Trophoblast cell (in vitro differentiated cells and primary cell): ENCODE data around the gene TOX2.
A peak's percentile ranks its signal among the peaks of the same experiment; 100 is the strongest.

ENCODE experiments used
- DNase-seq, 2 donors: peaks; one replicate each; pipeline ENCODE4 v3.0.0-alpha.2; 2016
- H2AFZ ChIP-seq: 2 replicates; pipeline ENCODE4 v1.6.1; 2013; ENCODE audit warnings: low read length, moderate library complexity, mild to moderate bottlenecking; ENCODE audit not compliant: insufficient read depth, poor library complexity
- H2AK5ac ChIP-seq: 2 replicates; pipeline ENCODE4 v1.6.1; 2013; ENCODE audit warnings: mild to moderate bottlenecking, low read length
- H2BK120ac ChIP-seq: 2 replicates; pipeline ENCODE4 v1.6.1; 2013; ENCODE audit warnings: low read length, mild to moderate bottlenecking, moderate library complexity; ENCODE audit not compliant: insufficient read depth, poor library complexity
- H2BK12ac ChIP-seq: 2 replicates; pipeline ENCODE4 v1.6.1; 2013; ENCODE audit warnings: mild to moderate bottlenecking, low read length, moderate library complexity
- H2BK5ac ChIP-seq: 2 replicates; pipeline ENCODE4 v1.6.1; 2013; ENCODE audit warnings: low read length, low read depth, moderate library complexity, mild to moderate bottlenecking; ENCODE audit not compliant: poor library complexity
- H3K14ac ChIP-seq: 2 replicates; pipeline ENCODE4 v1.6.1; 2013; ENCODE audit warnings: mild to moderate bottlenecking, low read length
- H3K18ac ChIP-seq: 2 replicates; pipeline ENCODE4 v1.6.1; 2013; ENCODE audit warnings: mild to moderate bottlenecking, low read length
- H3K23ac ChIP-seq: 2 replicates; pipeline ENCODE4 v1.6.1; 2013; ENCODE audit warnings: low read length
- H3K27ac ChIP-seq: 2 replicates; pipeline ENCODE4 v1.5.1; 2013; ENCODE audit warnings: low read depth, mild to moderate bottlenecking, inconsistent platforms, low read length, moderate library complexity
- H3K27me3 ChIP-seq: 2 replicates; pipeline ENCODE4 v1.6.1; 2013; ENCODE audit warnings: inconsistent platforms, mild to moderate bottlenecking, low read length, moderate library complexity; ENCODE audit not compliant: insufficient read depth
- H3K36me3 ChIP-seq, 2 experiments: 1 replicate in 1 of 2; 2 replicates in 1 of 2; pipeline ENCODE4 v1.6.1; 2013; ENCODE audit warnings: low read length in 2 of 2, mild to moderate bottlenecking in 2 of 2, moderate library complexity in 1 of 2; ENCODE audit not compliant: insufficient read depth in 2 of 2, control insufficient read depth in 1 of 2
- H3K4ac ChIP-seq: 2 replicates; pipeline ENCODE4 v1.6.1; 2013; ENCODE audit warnings: low read depth, mild to moderate bottlenecking, low read length, moderate library complexity
- H3K4me1 ChIP-seq, 2 experiments: 1 replicate in 1 of 2; 2 replicates in 1 of 2; pipeline ENCODE4 v1.6.1; 2013; ENCODE audit warnings: low read length in 2 of 2, mild to moderate bottlenecking in 2 of 2, moderate library complexity in 1 of 2; ENCODE audit not compliant: insufficient read depth in 2 of 2, control insufficient read depth in 1 of 2
- H3K4me2 ChIP-seq: 2 replicates; pipeline ENCODE4 v1.6.1; 2013; ENCODE audit warnings: inconsistent platforms, mild to moderate bottlenecking, low read length, moderate library complexity
- H3K4me3 ChIP-seq: 2 replicates; pipeline ENCODE4 v1.5.1; 2013; ENCODE audit warnings: mild to moderate bottlenecking, low read depth, low read length, inconsistent platforms
- H3K79me1 ChIP-seq: one replicate; pipeline ENCODE4 v1.6.1; 2013; ENCODE audit warnings: low read length
- H3K79me2 ChIP-seq: 2 replicates; pipeline ENCODE4 v1.6.1; 2013; ENCODE audit warnings: low read length, mild to moderate bottlenecking; ENCODE audit not compliant: control insufficient read depth, insufficient read depth, poor library complexity
- H3K9ac ChIP-seq: 2 replicates; pipeline ENCODE4 v1.6.1; 2013; ENCODE audit warnings: mild to moderate bottlenecking, low read length
- H3K9me3 ChIP-seq: 2 replicates; pipeline ENCODE4 v1.6.1; 2013; ENCODE audit warnings: low read depth, mild to moderate bottlenecking, control low read depth, inconsistent platforms, low read length; ENCODE audit not compliant: insufficient read depth
- H4K12ac ChIP-seq: 2 replicates; pipeline ENCODE4 v1.6.1; 2013; ENCODE audit warnings: low read depth, mild to moderate bottlenecking, low read length, moderate library complexity
- H4K8ac ChIP-seq: 2 replicates; pipeline ENCODE4 v1.6.1; 2013; ENCODE audit warnings: low read depth, mild to moderate bottlenecking, low read length, moderate library complexity
- H4K91ac ChIP-seq: one replicate; pipeline ENCODE4 v1.6.1; 2013; ENCODE audit warnings: low read depth, mild to moderate bottlenecking, low read length, moderate library complexity
- WGBS: extraction: QIAGEN DNeasy Blood & Tissue Kit; methylation state at CpG from one replicate; pipeline ENCODE4 v1.1.7; 2013; ENCODE audit warnings: missing lambda C conversion rate; ENCODE audit not compliant: insufficient read length, insufficient coverage; ENCODE audit errors: extremely low coverage; 5-methylcytosine and 5-hydroxymethylcytosine counted together

The TOX2 gene

GRCh38 chr20:43969028-43969447, 54.4 kb downstream of the TOX2 start:
- no peak overlapping the region for H3K4ac ChIP-seq
- H4K12ac ChIP-seq = no peak overlapping the region
- peak overlapping the region; percentile 3 for H3K23ac ChIP-seq
- H2BK5ac ChIP-seq = no peak overlapping the region
- no CpG with 5 or more reads among the region's 7 CpGs for WGBS
- no peak overlapping the region for H3K18ac ChIP-seq
- no peak overlapping the region for H3K4me3 ChIP-seq
- H2AFZ ChIP-seq = no peak overlapping the region
- no peaks in the 10 kb centered on the region for H3K79me1 ChIP-seq
- H3K9ac ChIP-seq = no peak overlapping the region
- H2BK120ac ChIP-seq = no peak overlapping the region
- no peak overlapping the region for H3K4me2 ChIP-seq
- no peak overlapping the region for H4K8ac ChIP-seq
- no peaks in the 10 kb centered on the region for H3K79me2 ChIP-seq
- no peaks in the 10 kb centered on the region for H3K27me3 ChIP-seq
- H3K27ac ChIP-seq = no peak overlapping the region
- no peak overlapping the region for H2BK12ac ChIP-seq
- no peaks in the 10 kb centered on the region for H3K4me1 ChIP-seq
- no peak overlapping the region for H4K91ac ChIP-seq
- peaks cover 4% of the 10 kb centered on the region for H3K9me3 ChIP-seq
- H3K36me3 ChIP-seq = no peaks in the 10 kb centered on the region
- DNase-seq = no peak
- no peak overlapping the region for H3K14ac ChIP-seq
- H2AK5ac ChIP-seq = no peak overlapping the region

- Histone ChIP-seq H2BK120ac (no peak overlapping the region), H3K4me3 (no peak overlapping the region), H3K79me2 (no peaks in the 10 kb centered on the region), H4K8ac (no peak overlapping the region), H3K4ac (no peak overlapping the region), H4K12ac (no peak overlapping the region), H3K27ac (no peak overlapping the region), H2BK5ac (no peak overlapping the region), H3K4me2 (no peak overlapping the region), H3K79me1 (no peaks in the 10 kb centered on the region), H2AFZ (no peak overlapping the region), H2AK5ac (no peak overlapping the region), H2BK12ac (no peak overlapping the region), H3K14ac (no peak overlapping the region), H3K9ac (no peak overlapping the region), H4K91ac (no peak overlapping the region), H3K23ac (no peak overlapping the region), H3K4me1 (no peaks in the 10 kb centered on the region), H3K36me3 (no peaks in the 10 kb centered on the region), H3K18ac (no peak overlapping the region), H3K9me3 (peaks cover 4% of the 10 kb centered on the region), H3K27me3 (no peaks in the 10 kb centered on the region)
- no peak for DNase-seq
- WGBS = no CpG with 5 or more reads among the region's 8 CpGs
Observed at GRCh38 chr20:43969501-43970182, 55.0 kb downstream of the TOX2 start.

GRCh38 chr20:43971267-43971666, 56.6 kb downstream of the TOX2 start:
- no peak overlapping the region for H4K91ac ChIP-seq
- H3K23ac ChIP-seq = no peak overlapping the region
- H2BK12ac ChIP-seq = no peak overlapping the region
- no peak overlapping the region for H3K18ac ChIP-seq
- no peak overlapping the region for H3K9ac ChIP-seq
- no peak overlapping the region for H3K4ac ChIP-seq
- H2AK5ac ChIP-seq = no peak overlapping the region
- H2BK5ac ChIP-seq = no peak overlapping the region
- H3K36me3 ChIP-seq = no peaks in the 10 kb centered on the region
- no peak overlapping the region for H2BK120ac ChIP-seq
- H3K4me3 ChIP-seq = no peak overlapping the region
- no peak overlapping the region for H2AFZ ChIP-seq
- no CpG with 5 or more reads among the region's 10 CpGs for WGBS
- no peak overlapping the region for H4K12ac ChIP-seq
- no peak overlapping the region for H3K4me2 ChIP-seq
- no peaks in the 10 kb centered on the region for H3K27me3 ChIP-seq
- H3K79me1 ChIP-seq = no peaks in the 10 kb centered on the region
- no peak overlapping the region for H4K8ac ChIP-seq
- H3K27ac ChIP-seq = no peak overlapping the region
- H3K9me3 ChIP-seq = peaks cover 4% of the 10 kb centered on the region
- H3K14ac ChIP-seq = no peak overlapping the region
- DNase-seq = no peak
- H3K79me2 ChIP-seq = no peaks in the 10 kb centered on the region
- H3K4me1 ChIP-seq = no peaks in the 10 kb centered on the region

- no peak for DNase-seq
- Histone ChIP-seq H3K23ac (no peak overlapping the region), H3K4ac (no peak overlapping the region), H4K12ac (no peak overlapping the region), H2AFZ (no peak overlapping the region), H3K9me3 (peaks cover 3% of the 10 kb centered on the region), H2BK120ac (no peak overlapping the region), H2BK5ac (no peak overlapping the region), H4K91ac (no peak overlapping the region), H3K79me2 (no peaks in the 10 kb centered on the region), H3K36me3 (no peaks in the 10 kb centered on the region), H3K79me1 (no peaks in the 10 kb centered on the region), H2AK5ac (no peak overlapping the region), H3K9ac (no peak overlapping the region), H3K4me2 (no peak overlapping the region), H3K14ac (no peak overlapping the region), H3K27me3 (no peaks in the 10 kb centered on the region), H4K8ac (no peak overlapping the region), H3K4me3 (no peak overlapping the region), H3K27ac (no peak overlapping the region), H3K18ac (no peak overlapping the region), H3K4me1 (no peaks in the 10 kb centered on the region), H2BK12ac (no peak overlapping the region)
- whole genome bisulfite sequencing = no CpG with 5 or more reads among the region's 2 CpGs
Observed at GRCh38 chr20:43972051-43972450, 57.4 kb downstream of the TOX2 start.
